Measurements from ENCODE around the gene N4BP2L2. TPM values are rescaled to one million over a fixed set of nuclear protein-coding genes. Genes with fewer than 3 reads are reported as not detected.

Gene N4BP2L2
- total and polyA plus RNA-seq, 2 of the 13 experiments (the other 11 are each of a cell fraction or from before 2014, with no cell fraction given), result 58.9 to 81.2 TPM

GRCh38 chr13:32586080-32586900, 47.7 kb upstream of the N4BP2L2 start, which contains the start of gene PDS5B (continued):
- peak; percentile 92 for TF ChIP-seq CTCF (CRISPR knock-in tag; IDR thresholded peaks at IDR 0.05)
- TF ChIP-seq ZFP91 (CRISPR knock-in tag; IDR thresholded peaks at IDR 0.05; ENCODE audit: borderline replicate concordance), result peak; percentile 69; the same call in 1 of the 2 replicates
- peak; percentile 96 for TF ChIP-seq YY1 (IDR thresholded peaks at IDR 0.05; ENCODE audit: insufficient read depth, insufficient replicate concordance, low read depth, low read length)
- TF ChIP-seq PLSCR1 (CRISPR knock-in tag; IDR thresholded peaks at IDR 0.05; ENCODE audit: borderline replicate concordance), result no peak
- no peak for TF ChIP-seq GZF1 (CRISPR knock-in tag; IDR thresholded peaks at IDR 0.05)
- no peak for TF ChIP-seq KIAA2018 (CRISPR knock-in tag; IDR thresholded peaks at IDR 0.05; ENCODE audit: borderline replicate concordance)
- TF ChIP-seq ZNF331 (CRISPR knock-in tag; IDR thresholded peaks at IDR 0.05), result peak; percentile 71; the same call in 1 of the 2 replicates
- TF ChIP-seq ATF7-NPFF (CRISPR knock-in tag; IDR thresholded peaks at IDR 0.05; ENCODE audit: low read depth), result peak; percentile 43; the same call in 1 of the 2 replicates
- no peak for TF ChIP-seq ZBTB39 (CRISPR knock-in tag; IDR thresholded peaks at IDR 0.05)
